ENCODE measurements around the gene DYNC2LI1.

The DYNC2LI1 gene

DNA sequence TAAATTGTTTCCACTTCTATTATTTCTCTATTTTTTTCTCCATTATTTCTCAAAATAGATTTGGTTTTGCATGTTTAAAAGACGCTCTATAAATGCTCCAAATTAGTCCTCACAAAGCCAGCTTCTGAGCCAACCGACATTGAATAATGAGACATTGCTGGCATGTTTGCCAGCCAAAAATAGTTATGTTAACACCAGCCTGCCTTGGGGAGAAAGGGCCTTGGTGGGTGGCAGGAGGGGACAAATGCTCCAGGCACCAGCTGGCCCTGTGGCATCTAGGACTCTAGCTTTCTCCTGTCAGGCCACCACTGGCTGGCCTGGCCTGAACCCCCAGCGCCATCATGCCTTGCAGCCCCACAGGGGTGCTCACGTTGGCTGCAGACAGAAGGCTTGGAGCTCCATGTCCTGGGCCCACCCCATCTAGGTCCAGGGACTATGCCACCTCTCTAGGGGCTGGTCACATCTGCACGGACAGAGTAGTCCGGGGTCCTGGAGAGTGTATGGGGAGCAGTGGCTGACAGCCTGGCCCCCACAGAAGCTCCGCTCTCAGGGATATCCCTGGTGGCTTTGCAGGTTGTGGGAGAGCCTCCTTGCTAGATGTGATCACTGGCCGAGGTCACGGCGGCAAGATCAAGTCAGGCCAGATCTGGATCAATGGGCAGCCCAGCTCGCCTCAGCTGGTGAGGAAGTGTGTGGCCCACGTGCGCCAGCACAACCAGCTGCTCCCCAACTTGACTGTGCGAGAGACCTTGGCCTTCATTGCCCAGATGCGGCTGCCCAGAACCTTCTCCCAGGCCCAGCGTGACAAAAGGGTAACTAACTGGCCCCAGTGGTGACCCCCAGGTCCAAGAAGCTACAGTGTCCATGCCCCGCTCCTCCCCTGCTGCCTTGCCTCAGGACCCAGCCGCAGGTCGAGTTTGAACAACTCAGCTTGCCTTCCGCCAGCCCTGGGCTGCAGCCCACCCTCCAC, 77.5 kb downstream of the DYNC2LI1 start:
- Histone ChIP-seq H3K27ac (ENCODE audit: low read depth, low read length, poor library complexity, severe bottlenecking) (no peak overlapping the region), H3F3A (ENCODE audit: insufficient read depth, low read length) (no peaks in the 10 kb centered on the region), H3K27me3 (ENCODE audit: insufficient read depth, low read length) (0 out of 2 replicates have a peak, but pooled peaks cover 4% of the 10 kb centered on the region), H3K36me3 (ENCODE audit: insufficient read depth, low read length) (no peaks in the 10 kb centered on the region), H3K79me2 (ENCODE audit: insufficient read depth, low read length) (no peaks in the 10 kb centered on the region), H3K4me1 (ENCODE audit: insufficient read depth, low read length, severe bottlenecking) (peaks cover 4% of the 10 kb centered on the region), H4K20me1 (ENCODE audit: insufficient read depth, low read length) (no peaks in the 10 kb centered on the region), H2AFZ (ENCODE audit: low read length) (no peak overlapping the region), H3K9me2 (ENCODE audit: low read depth, low read length) (no peaks in the 10 kb centered on the region), H3K9ac (ENCODE audit: low read length) (no peak overlapping the region), H3K4me2 (ENCODE audit: low read length) (no peak overlapping the region), H3K9me3 (ENCODE audit: low read length) (no peaks in the 10 kb centered on the region), H3K4me3 (ENCODE audit: low read depth, low read length, poor library complexity, severe bottlenecking) (no peak overlapping the region)
- no peak for TF ChIP-seq EZH2 (IDR thresholded peaks at IDR 0.05; ENCODE audit: borderline replicate concordance, low read length)
- TF ChIP-seq, protein P1, sequence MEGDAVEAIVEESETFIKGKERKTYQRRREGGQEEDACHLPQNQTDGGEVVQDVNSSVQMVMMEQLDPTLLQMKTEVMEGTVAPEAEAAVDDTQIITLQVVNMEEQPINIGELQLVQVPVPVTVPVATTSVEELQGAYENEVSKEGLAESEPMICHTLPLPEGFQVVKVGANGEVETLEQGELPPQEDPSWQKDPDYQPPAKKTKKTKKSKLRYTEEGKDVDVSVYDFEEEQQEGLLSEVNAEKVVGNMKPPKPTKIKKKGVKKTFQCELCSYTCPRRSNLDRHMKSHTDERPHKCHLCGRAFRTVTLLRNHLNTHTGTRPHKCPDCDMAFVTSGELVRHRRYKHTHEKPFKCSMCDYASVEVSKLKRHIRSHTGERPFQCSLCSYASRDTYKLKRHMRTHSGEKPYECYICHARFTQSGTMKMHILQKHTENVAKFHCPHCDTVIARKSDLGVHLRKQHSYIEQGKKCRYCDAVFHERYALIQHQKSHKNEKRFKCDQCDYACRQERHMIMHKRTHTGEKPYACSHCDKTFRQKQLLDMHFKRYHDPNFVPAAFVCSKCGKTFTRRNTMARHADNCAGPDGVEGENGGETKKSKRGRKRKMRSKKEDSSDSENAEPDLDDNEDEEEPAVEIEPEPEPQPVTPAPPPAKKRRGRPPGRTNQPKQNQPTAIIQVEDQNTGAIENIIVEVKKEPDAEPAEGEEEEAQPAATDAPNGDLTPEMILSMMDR (IDR thresholded peaks at IDR 0.05; ENCODE audit: low read length): no peak

DNA sequence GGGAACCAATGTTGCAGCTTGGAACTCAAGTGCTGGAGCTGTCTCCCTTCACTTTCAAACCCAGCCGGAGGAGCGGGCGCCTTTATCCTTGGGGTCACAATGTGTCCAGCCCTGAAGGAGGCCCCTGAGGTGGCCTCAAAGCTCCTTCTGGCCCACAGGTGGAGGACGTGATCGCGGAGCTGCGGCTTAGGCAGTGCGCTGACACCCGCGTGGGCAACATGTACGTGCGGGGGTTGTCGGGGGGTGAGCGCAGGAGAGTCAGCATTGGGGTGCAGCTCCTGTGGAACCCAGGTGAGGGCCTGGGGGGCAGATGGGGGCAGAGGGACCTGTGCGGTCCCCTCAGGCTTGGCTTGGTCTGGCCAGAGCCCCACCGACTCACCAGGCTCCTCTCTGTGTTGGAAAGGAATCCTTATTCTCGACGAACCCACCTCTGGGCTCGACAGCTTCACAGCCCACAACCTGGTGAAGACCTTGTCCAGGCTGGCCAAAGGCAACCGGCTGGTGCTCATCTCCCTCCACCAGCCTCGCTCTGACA, 78.4 kb downstream of the DYNC2LI1 start:
- H2AFZ ChIP-seq (ENCODE audit: low read length): no peak overlapping the region
- H3K4me3 ChIP-seq (ENCODE audit: low read depth, low read length, poor library complexity, severe bottlenecking): no peak overlapping the region
- no peaks in the 10 kb centered on the region for H3F3A ChIP-seq (ENCODE audit: insufficient read depth, low read length)
- H3K27ac ChIP-seq (ENCODE audit: low read depth, low read length, poor library complexity, severe bottlenecking): no peak overlapping the region
- no peaks in the 10 kb centered on the region for H3K9me2 ChIP-seq (ENCODE audit: low read depth, low read length)
- no peaks in the 10 kb centered on the region for H3K36me3 ChIP-seq (ENCODE audit: insufficient read depth, low read length)
- no peak overlapping the region for H3K9ac ChIP-seq (ENCODE audit: low read length)
- peaks cover 4% of the 10 kb centered on the region for H3K4me1 ChIP-seq (ENCODE audit: insufficient read depth, low read length, severe bottlenecking)
- H3K9me3 ChIP-seq (ENCODE audit: low read length): no peaks in the 10 kb centered on the region
- H4K20me1 ChIP-seq (ENCODE audit: insufficient read depth, low read length): no peaks in the 10 kb centered on the region
- no peak for TF ChIP-seq EZH2 (IDR thresholded peaks at IDR 0.05; ENCODE audit: borderline replicate concordance, low read length)
- TF ChIP-seq, protein P1 (IDR thresholded peaks at IDR 0.05; ENCODE audit: low read length): no peak
- no peak overlapping the region for H3K4me2 ChIP-seq (ENCODE audit: low read length)
- 0 out of 2 replicates have a peak, but pooled peaks cover 4% of the 10 kb centered on the region for H3K27me3 ChIP-seq (ENCODE audit: insufficient read depth, low read length)
- H3K79me2 ChIP-seq (ENCODE audit: insufficient read depth, low read length): no peaks in the 10 kb centered on the region

DNA sequence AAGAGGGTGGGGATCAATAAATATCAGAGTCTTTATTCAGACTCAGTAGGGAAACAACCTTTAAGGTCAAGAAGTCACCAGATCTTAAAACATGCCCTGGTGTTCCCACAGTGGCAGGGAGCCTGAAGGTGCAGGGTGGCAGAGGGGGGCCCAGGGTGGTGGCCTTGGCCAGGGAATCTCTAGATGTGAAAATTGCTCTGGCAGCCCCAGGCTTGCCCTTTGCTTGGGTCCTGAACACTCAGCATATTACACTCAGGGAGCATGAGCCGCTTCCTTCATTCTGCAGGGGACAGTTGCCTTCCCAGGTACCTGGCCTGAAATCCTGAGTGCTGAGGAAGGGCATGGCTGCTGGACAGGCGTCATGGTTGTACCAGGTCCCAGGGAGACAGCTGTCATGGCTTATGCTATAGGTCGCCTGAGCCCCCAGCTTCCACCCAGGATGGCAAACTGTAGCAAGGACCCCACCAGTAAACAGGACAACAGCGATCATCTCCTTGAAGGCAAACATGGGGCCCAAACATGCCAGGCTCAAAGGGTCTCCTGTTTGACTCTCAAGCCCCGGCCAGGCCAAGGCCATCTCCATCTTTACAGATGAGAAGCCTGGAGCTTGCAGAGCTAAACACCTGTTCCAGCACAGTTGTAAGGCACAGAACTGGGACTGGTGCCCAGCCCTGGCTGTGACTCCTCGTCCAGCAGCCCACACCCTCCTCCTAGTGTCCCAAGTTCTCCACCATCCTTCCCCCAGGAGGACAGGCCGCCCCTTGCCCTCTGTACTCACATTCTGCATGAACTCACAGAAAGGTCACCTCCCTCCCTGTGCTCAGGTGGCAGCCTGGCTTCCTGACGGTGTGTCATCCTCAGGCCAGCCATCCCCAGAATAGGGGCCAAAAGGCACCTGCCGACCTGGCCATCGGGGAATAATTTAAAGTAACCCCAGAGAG, 79.6 kb downstream of the DYNC2LI1 start:
- Histone ChIP-seq H3K9me2 (ENCODE audit: low read depth, low read length) (no peaks in the 10 kb centered on the region), H3K27ac (ENCODE audit: low read depth, low read length, poor library complexity, severe bottlenecking) (no peak overlapping the region), H3K27me3 (ENCODE audit: insufficient read depth, low read length) (0 out of 2 replicates have a peak, but pooled peaks cover 4% of the 10 kb centered on the region), H2AFZ (ENCODE audit: low read length) (no peak overlapping the region), H3K4me3 (ENCODE audit: low read depth, low read length, poor library complexity, severe bottlenecking) (no peak overlapping the region), H3K79me2 (ENCODE audit: insufficient read depth, low read length) (no peaks in the 10 kb centered on the region), H3K4me2 (ENCODE audit: low read length) (no peak overlapping the region), H3K9me3 (ENCODE audit: low read length) (no peaks in the 10 kb centered on the region), H3K36me3 (ENCODE audit: insufficient read depth, low read length) (no peaks in the 10 kb centered on the region), H3K9ac (ENCODE audit: low read length) (no peak overlapping the region), H4K20me1 (ENCODE audit: insufficient read depth, low read length) (no peaks in the 10 kb centered on the region), H3F3A (ENCODE audit: insufficient read depth, low read length) (no peaks in the 10 kb centered on the region), H3K4me1 (ENCODE audit: insufficient read depth, low read length, severe bottlenecking) (no peaks in the 10 kb centered on the region)
- TF ChIP-seq, protein P1 (IDR thresholded peaks at IDR 0.05; ENCODE audit: low read length): no peak
- no peak for TF ChIP-seq EZH2 (IDR thresholded peaks at IDR 0.05; ENCODE audit: borderline replicate concordance, low read length)

Measured in OCI-LY1 (cell line).